ENCODE results near the gene FAM3A.
A peak's percentile ranks its signal among the peaks of the same experiment; 100 is the strongest.

FAM3A gene

DNA sequence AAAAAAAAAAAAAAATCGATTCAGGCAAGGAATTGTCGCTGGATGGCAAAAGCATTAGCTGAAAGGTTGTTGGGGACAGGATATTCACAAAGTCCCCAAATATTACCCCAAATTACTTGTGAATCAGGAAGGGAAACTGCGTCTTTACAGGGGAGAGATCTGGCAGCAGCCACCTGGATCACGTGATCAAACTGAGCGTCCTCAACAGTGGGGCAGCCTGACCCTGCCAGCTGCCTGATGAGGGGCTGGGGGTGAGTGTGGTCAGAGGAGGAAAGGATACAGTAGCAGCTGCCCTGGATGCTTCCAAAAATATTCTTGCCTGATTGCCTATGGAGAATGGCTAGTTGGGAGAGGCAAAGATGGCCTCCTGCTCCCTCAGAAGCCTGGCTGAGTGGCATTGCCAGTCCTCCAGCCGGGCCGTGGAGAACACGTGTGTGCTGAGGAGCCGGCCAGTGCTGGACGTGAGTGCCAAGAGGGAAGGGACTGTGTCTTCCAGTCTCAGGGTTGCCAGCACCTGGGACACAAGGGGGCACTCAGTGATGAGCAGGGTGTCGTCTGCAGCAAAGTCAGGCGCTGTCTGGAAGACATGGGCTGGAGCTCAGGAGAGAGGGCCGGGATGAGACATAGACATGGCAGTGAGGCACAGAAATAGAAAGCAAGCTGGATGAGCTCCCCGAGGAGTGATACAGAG, 34.0 kb downstream of the FAM3A start:
- DNase-seq (ENCODE audit: low read depth in 2 of 2), result no peak

- DNase-seq (ENCODE audit: low read depth in 2 of 2), result no peak
Measured at GRCh38 chrX:154481195-154481594, 34.8 kb downstream of the FAM3A start.

DNA sequence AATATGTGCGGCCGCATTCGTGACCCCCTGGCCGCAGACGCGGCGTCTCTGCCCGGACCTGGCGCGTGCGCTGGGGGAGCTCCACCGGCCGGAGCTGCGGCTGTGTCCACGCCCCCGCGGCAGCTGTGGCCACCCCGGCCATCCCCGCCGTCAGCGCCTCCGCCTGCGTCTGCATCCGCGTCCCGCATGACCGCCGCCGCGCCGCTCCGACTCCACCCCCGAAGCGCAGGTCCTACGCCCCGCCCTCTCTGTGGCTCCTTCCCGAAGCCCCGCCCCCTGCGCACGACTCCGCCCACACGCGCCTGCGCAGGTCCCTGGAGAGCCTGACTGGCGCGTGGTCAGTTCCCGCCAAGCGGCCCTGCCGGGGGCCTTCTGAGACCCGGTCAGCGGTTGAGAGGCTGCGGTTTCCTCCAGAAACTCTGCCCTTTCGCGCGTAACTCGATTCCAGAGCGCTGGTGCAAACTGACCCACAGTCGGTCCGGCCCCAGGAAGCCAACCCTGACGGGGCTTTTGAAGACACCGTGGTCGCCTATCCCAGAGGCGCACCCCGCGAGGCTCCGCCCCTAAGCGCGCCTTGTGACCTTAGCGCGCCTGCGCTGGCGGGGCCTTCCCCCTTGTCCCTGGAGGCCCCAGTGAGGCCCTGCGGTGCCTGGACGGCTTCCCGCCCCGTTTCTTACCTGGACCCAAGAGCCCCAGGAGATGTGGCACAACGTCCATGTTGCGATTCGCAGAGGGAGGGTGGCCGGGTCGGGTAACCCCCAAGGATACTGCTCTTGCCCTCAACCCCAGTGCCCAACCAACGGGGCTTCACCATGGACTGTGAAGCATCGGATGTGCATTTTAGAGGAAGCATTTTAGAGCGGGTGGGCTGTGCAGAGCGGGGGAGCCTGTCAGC, 37.1 kb downstream of the FAM3A start, which contains the start of gene LAGE3:
Gene LAGE3, minus strand, starts transcription at position 554 of the 895 bp plus-strand sequence. Its CDS starts 366 bp downstream, at position 188.
- peak; percentile 82 for DNase-seq (ENCODE audit: low read depth in 2 of 2)

DNA sequence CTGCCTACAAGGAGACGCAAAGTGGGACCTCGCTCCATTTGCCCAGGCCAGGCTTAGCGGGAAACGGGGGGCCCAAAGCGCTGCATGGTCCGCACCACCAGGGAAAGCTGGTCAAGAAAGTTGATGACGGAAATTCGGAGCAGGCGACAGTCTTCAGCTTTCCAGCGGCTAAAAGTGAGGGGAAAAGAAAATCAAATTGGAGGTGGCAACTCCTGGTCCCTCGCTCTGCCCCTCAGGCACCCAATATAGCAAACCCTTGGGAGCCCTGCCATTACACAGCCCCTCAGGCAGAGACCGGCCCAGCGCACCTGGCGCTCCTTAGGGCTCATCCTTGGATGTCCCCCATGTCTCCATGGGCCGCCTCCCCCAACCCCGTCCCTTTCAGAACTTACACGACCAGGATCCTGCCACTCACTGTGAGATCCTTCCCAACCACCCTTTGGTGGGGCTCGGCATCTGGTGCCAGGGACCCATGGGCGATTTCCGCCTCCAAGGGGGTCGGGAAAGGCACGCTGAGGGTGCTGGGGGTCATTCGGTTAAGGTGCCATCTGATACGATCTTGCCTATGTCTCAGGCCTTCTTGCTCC, 38.0 kb downstream of the FAM3A start:
- no peak for DNase-seq (ENCODE audit: low read depth in 2 of 2)

DNA sequence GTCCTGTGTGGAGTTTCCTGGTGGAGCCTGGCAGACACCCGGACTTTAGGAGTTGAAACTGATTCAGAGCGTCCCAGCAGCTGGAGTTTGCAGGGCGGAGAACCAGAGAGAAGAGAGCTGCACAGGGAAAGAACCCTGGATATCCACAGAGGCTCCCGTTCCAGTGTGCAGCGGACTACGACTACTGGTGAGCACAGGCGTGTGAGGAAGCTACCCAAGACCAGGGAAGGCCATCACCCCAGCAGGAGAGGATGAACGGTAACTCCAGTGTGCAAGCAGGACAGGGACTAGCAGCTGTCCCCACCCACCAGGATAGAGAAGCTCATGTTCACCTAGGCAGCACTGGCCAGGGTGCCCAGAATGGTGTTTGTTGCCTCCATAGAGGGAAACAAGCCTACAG, 39.2 kb downstream of the FAM3A start:
- no peak for DNase-seq (ENCODE audit: low read depth in 2 of 2)

DNA sequence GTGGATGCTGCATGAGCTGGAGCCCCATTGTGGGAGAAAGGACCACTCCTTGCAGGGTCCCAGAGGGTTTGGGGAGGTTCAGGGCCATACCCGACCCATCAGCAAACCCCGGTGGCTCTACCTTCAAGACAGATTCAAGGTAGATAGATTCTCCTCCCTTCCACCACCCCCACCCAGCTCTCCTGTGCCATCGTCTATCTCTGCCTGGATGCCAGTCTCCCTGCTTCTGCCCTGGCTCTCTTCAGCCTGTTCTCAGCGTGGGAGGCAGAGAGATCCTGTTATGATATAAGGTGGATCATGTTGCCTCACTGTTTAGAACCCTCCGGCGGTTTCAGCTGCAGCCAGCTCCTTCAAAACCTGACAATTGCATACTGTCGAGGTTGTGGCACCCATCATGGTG, 42.3 kb downstream of the FAM3A start:
- DNase-seq (ENCODE audit: low read depth in 2 of 2), result no peak

GRCh38 chrX:154472685-154473632, 43.1 kb downstream of the FAM3A start:
- no peak for DNase-seq (ENCODE audit: low read depth in 2 of 2)

GRCh38 chrX:154471839-154472684, 44.0 kb downstream of the FAM3A start:
- DNase-seq (ENCODE audit: low read depth in 2 of 2), result no peak

- no peak for DNase-seq (ENCODE audit: low read depth in 2 of 2)
Measured at GRCh38 chrX:154470914-154471568, 45.0 kb downstream of the FAM3A start.

DNA sequence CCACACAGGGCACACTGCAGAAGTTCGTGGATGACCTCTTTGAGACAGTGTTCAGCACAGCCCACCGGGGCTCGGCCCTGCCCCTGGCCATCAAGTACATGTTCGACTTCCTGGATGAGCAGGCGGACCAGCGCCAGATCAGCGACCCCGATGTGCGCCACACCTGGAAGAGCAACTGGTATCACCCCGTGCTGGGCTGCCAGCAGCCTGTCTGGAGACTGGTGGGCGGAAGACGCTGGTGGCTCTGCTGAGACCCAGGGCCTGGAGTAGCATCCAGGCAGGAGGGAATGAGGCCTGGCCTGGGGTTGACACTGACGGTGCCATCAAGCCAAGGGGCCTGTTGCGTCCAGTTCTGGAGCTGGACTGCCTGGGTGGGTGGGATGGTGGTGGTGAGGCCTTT, 45.6 kb downstream of the FAM3A start:
- DNase-seq (ENCODE audit: low read depth in 2 of 2), result no peak

- DNase-seq (ENCODE audit: low read depth in 2 of 2), result no peak
Measured at GRCh38 chrX:154469880-154470279, 46.2 kb downstream of the FAM3A start.

- no peak for DNase-seq (ENCODE audit: low read depth in 2 of 2)
Measured at GRCh38 chrX:154469114-154469513, 46.9 kb downstream of the FAM3A start.

DNA sequence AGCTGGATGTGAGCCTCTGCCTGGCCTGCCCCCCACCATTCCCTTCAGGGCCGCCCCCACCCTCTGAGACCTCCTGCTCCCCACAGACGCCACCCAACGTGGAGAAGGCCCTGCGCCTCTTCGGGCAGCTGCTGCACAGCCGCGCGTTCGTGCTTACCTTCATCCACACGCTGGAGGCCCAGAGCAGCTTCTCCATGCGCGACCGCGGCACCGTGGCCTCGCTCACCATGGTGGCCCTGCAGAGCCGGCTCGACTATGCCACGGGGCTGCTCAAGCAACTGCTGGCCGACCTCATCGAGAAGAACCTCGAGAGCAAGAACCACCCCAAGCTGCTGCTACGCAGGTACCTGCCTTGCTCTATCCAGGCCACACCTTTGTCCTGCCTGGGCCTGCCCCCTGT, 47.8 kb downstream of the FAM3A start:
- no peak for DNase-seq (ENCODE audit: low read depth in 2 of 2)

DNA sequence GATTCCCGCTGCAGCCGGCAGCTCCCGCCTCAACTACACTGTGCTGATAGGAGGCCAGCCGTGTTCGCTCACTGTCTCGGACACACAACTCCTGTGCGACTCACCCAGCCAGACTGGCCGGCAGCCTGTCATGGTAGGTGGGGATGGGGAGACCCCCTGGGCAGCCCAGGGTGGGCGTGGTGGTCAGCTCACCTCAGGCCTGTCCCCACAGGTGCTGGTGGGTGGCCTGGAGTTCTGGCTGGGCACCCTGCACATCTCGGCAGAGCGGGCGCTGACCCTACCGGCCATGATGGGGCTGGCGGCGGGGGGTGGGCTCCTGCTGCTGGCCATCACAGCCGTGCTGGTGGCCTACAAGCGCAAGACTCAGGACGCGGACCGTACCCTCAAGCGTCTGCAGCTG, 48.5 kb downstream of the FAM3A start:
- DNase-seq (ENCODE audit: low read depth in 2 of 2), result no peak

- DNase-seq (ENCODE audit: low read depth in 2 of 2), result no peak
Measured at GRCh38 chrX:154466907-154467306, 49.1 kb downstream of the FAM3A start.

DNA sequence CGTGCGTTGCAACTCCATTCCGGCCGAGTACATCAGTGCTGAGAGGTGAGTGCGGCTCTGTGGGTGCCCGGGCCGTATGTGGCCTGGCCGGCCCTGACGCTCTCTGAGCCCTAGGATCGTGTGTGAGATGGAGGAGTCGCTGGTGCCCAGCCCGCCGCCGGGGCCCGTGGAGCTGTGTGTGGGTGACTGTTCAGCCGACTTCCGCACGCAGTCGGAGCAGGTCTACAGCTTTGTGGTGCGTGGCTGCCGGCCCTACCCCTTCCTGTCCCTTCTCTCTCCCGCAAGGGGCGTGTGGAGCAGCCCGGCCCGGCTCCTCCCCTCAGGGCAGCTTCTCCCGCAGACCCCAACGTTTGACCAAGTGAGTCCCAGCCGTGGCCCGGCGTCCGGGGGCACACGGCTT, 50.0 kb downstream of the FAM3A start:
- DNase-seq (ENCODE audit: low read depth in 2 of 2), result no peak

GRCh38 chrX:154465601-154466000, 50.4 kb downstream of the FAM3A start:
- no peak for DNase-seq (ENCODE audit: low read depth in 2 of 2)

DNA sequence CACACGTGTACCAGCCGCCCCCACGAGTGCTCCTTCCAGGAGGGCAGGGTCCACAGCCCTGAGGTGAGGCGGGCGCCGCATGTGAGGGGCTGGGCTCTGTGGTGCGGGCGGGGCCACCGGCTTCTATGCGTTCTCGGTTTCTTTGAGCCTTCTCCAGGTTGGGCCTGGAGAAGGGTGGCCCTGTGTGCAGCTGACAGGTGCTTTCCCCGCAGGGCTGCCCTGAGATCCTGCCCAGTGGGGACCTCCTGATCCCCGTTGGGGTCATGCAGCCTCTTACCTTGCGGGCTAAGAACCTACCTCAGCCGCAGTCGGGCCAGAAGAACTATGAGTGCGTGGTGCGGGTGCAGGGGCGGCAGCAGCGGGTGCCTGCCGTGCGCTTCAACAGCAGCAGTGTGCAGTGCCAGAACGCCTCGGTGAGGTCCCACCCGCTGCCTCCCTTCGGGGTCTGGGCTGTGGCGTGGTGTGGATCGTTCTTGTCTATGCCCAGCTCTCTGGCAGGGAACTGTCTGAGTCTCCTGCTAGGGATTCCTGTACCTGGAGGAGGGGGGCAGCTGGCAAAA, 51.1 kb downstream of the FAM3A start:
- DNase-seq (ENCODE audit: low read depth in 2 of 2), result no peak

DNA sequence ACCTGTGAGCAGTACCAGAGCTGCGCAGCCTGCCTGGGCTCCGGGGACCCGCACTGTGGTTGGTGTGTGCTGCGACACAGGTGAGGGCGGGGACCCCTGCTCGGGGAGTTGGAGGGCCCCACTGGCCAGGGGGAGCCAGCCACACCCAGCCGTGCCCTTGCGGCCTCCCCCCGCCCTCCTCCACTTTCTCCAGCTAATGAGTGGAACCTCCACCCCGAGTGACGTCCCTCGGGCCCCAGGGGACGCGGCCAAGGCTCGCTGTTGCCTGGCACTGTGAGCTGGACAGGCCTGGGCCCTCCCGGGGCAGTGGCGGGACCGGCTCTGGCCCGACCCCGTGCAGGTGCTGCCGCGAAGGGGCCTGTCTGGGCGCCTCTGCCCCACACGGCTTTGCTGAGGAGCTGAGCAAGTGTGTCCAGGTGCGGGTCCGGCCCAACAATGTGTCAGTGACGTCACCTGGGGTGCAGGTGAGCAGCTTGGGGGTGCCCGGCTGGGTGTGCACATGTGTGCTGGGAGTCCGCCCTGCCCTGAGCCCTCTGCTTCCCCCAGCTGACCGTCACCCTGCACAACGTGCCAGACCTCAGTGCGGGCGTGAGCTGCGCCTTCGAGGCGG, 52.3 kb downstream of the FAM3A start:
- no peak for DNase-seq (ENCODE audit: low read depth in 2 of 2)
